HepG2 (cell line): ENCODE data around the gene GATA3. TPM values are rescaled to one million over a fixed set of nuclear protein-coding genes. Genes with fewer than 3 reads are reported as not detected.

Source experiments
- ATAC-seq: fragments of 200-7000 bp; cut with Tn5 transposase; 3 replicates; pipeline ENCODE4 v1.9.1; 2020; ENCODE audit warnings: mild to moderate bottlenecking, moderate library complexity
- BruUV-seq: library from RNA; stranded (reverse); fragments of 400-500 nt; replicated peaks from 2 replicates; lab custom pipeline; 2021; lab: Mats Ljungman, UMichigan
- CTCF ChIA-PET: fragments of 300-600 bp; formaldehyde crosslinking; extraction: SDS; loops from one replicate; lab custom pipeline; 2021; ENCODE audit warnings: low total read pairs, inconsistent platforms, low intra/inter-chr PET ratio; lab: Yijun Ruan, JAX
- POLR2A ChIA-PET: fragments of 350-600 bp; sonication (Branson Sonifier 250); formaldehyde crosslinking; loops from one replicate; lab custom pipeline; 2020; ENCODE audit warnings: antibody characterized with exemption, inconsistent platforms; lab: Yijun Ruan, JAX
- DNase-seq: peaks from one replicate; pipeline ENCODE4 v3.0.0-alpha.2; 2015; ENCODE audit warnings: low spot score
- FAIRE-seq: peaks from 3 replicates; lab custom pipeline; 2011; peaks lifted over from hg19 to GRCh38; lab: Jason Lieb, UNC
- H2AFZ ChIP-seq: one replicate; pipeline ENCODE4 v1.6.1; 2011; ENCODE audit warnings: low read length, inconsistent platforms
- H3K27ac ChIP-seq: fragments of 300-600 bp; 3 replicates; pipeline ENCODE4 v1.8.0; 2011; ENCODE audit warnings: mixed run types, mild to moderate bottlenecking, mixed read lengths, low read length, inconsistent platforms; ENCODE audit not compliant: insufficient read depth; ENCODE audit errors: extremely low read length
- H3K27me3 ChIP-seq, 2 experiments: fragments of 200-600 bp in 1 of 2; 2 replicates in 1 of 2; 3 replicates in 1 of 2; pipeline versions ENCODE4 v1.6.0 to v1.8.0; 2011; ENCODE audit warnings: low read length in 2 of 2, mild to moderate bottlenecking in 2 of 2, moderate library complexity in 2 of 2, inconsistent platforms in 1 of 2; ENCODE audit not compliant: insufficient read depth in 2 of 2, control insufficient read depth in 1 of 2
- H3K36me3 ChIP-seq, 2 experiments: fragments of 200-600 bp in 1 of 2; replicated peaks in 1 of 2; 2 replicates in 1 of 2; 3 replicates in 1 of 2; pipeline versions ENCODE4 v1.5.1 to v1.8.0; 2011; ENCODE audit warnings: low read length in 2 of 2, inconsistent platforms in 1 of 2; ENCODE audit not compliant: insufficient read depth in 2 of 2, control insufficient read depth in 1 of 2
- H3K4me1 ChIP-seq: 2 replicates; pipeline ENCODE4 v1.5.1; 2012; ENCODE audit warnings: low read length, inconsistent platforms; ENCODE audit not compliant: insufficient read depth
- H3K4me2 ChIP-seq: 2 replicates; pipeline ENCODE4 v1.6.0; 2011; ENCODE audit warnings: low read depth, low read length, inconsistent platforms
- H3K4me3 ChIP-seq, 3 experiments: fragments of 200-600 bp in 1 of 3; sonication (generic), shearing (Covaris generic) in 1 of 3; replicated peaks in 1 of 3; 2 replicates each; pipeline ENCODE4 v1.5.1; 2011 to 2016; ENCODE audit warnings: low read length in 3 of 3, inconsistent platforms in 2 of 3, low read depth in 2 of 3, mild to moderate bottlenecking in 2 of 3, control low read depth in 1 of 3, mixed read lengths in 1 of 3; ENCODE audit not compliant: insufficient read depth in 1 of 3
- H3K79me2 ChIP-seq: one replicate; pipeline ENCODE4 v1.6.1; 2011; ENCODE audit warnings: low read length, inconsistent platforms; ENCODE audit not compliant: insufficient read depth
- H3K9ac ChIP-seq: 2 replicates; pipeline ENCODE4 v1.6.0; 2011; ENCODE audit warnings: mild to moderate bottlenecking, low read depth, low read length, inconsistent platforms; ENCODE audit not compliant: insufficient read depth
- H3K9me3 ChIP-seq: 2 replicates; pipeline ENCODE4 v1.5.1; 2012; ENCODE audit warnings: mild to moderate bottlenecking, low read length
- H4K20me1 ChIP-seq: 2 replicates; pipeline ENCODE4 v1.6.0; 2011; ENCODE audit warnings: inconsistent platforms, mild to moderate bottlenecking, low read length, moderate library complexity; ENCODE audit not compliant: insufficient read depth
- CSRNP1 ChIP-seq: sonication (generic); formaldehyde crosslinking; IDR thresholded peaks from 2 replicates; pipeline ENCODE4 v1.8.1; 2023; ENCODE audit warnings: mild to moderate bottlenecking, missing genetic modification reagents
- GMEB1 ChIP-seq: sonication (generic); formaldehyde crosslinking; IDR thresholded peaks from 2 replicates; pipeline ENCODE4 v1.5.1; 2020; ENCODE audit warnings: missing genetic modification reagents, mild to moderate bottlenecking, borderline replicate concordance
- HOXA7 ChIP-seq: sonication (generic); formaldehyde crosslinking; IDR thresholded peaks from 2 replicates; pipeline ENCODE4 v1.8.1; 2022; ENCODE audit warnings: mild to moderate bottlenecking, missing genetic modification reagents, moderate library complexity
- KLF11 ChIP-seq: IDR thresholded peaks from 2 replicates; pipeline ENCODE4 v1.6.1; 2016; ENCODE audit warnings: missing compliant biosample characterization
- PAF1 ChIP-seq: IDR thresholded peaks from 2 replicates; pipeline ENCODE4 v1.6.1; 2016; ENCODE audit warnings: missing genetic modification reagents, missing compliant biosample characterization
- RAD51 ChIP-seq: fragments of 450-650 bp; IDR thresholded peaks from 2 replicates; pipeline ENCODE4 v1.6.1; 2016; ENCODE audit warnings: borderline replicate concordance
- SAP130 ChIP-seq: IDR thresholded peaks from 2 replicates; pipeline ENCODE4 v1.6.1; 2016; ENCODE audit warnings: low read depth
- SNAPC5 ChIP-seq: sonication (generic); formaldehyde crosslinking; IDR thresholded peaks from 2 replicates; pipeline ENCODE4 v1.8.1; 2023; ENCODE audit warnings: mild to moderate bottlenecking, missing genetic modification reagents, borderline replicate concordance
- TP53 ChIP-seq: sonication (generic); formaldehyde crosslinking; conservative IDR thresholded peaks from 2 replicates; pipeline ENCODE4 v1.4.0; 2020; ENCODE audit warnings: missing genetic modification reagents
- USF2 ChIP-seq, 2 experiments: sonication (generic) in 1 of 2; formaldehyde crosslinking in 1 of 2; IDR thresholded peaks; 2 replicates each; pipeline versions ENCODE4 v1.5.1 to v1.6.1; 2011 to 2020; ENCODE audit warnings: borderline replicate concordance in 1 of 2, low read depth in 1 of 2, low read length in 1 of 2, mild to moderate bottlenecking in 1 of 2, missing genetic modification reagents in 1 of 2, moderate library complexity in 1 of 2
- ZNF331 ChIP-seq: sonication (generic); formaldehyde crosslinking; IDR thresholded peaks from 2 replicates; pipeline ENCODE4 v1.4.0; 2020; ENCODE audit warnings: missing genetic modification reagents
- ZNF44 ChIP-seq: sonication (generic); formaldehyde crosslinking; IDR thresholded peaks from 2 replicates; pipeline ENCODE4 v1.5.1; 2020; ENCODE audit warnings: mild to moderate bottlenecking, missing genetic modification reagents
- ZNF746 ChIP-seq: sonication (generic); formaldehyde crosslinking; IDR thresholded peaks from 2 replicates; pipeline ENCODE4 v1.8.0; 2022; ENCODE audit warnings: mild to moderate bottlenecking, missing genetic modification reagents
- ZNF776 ChIP-seq: sonication (generic); formaldehyde crosslinking; IDR thresholded peaks from 2 replicates; pipeline ENCODE4 v1.4.0; 2020; ENCODE audit warnings: mild to moderate bottlenecking, missing genetic modification reagents
- WGBS: methylation state at CpG from one replicate; pipeline ENCODE4 v1.1.6; 2017; ENCODE audit warnings: low lambda C conversion rate; 5-methylcytosine and 5-hydroxymethylcytosine counted together
- in situ Hi-C: cut with HindIII; loops from 2 replicates; pipeline ENCODE4 v1.10.0; 2017; ENCODE audit warnings: low pct_unique_long_range_greater_than_20kb; ENCODE audit not compliant: extremely low pct_ligation_motif_present
- intact Hi-C: fragments of 100-400 bp; cut with micrococcal nuclease; formaldehyde crosslinking; loops from one replicate; pipeline ENCODE4 v1.10.0; 2022; ENCODE audit not compliant: unreplicated experiment
- polyA plus RNA-seq, 8 experiments: library from polyadenylated mRNA; depleted of rRNA in 3 of 8; stranded (reverse) in 7 of 8; unstranded in 1 of 8; fragments of >200 nt; fragmentation: Illumina TruSeq in 4 of 8; extraction: Trizol in 4 of 8; gene quantifications; 2 replicates each; pipeline versions ENCODE4 v1.2.1 to v1.2.3, GENCODE V29; 2011 to 2016; ENCODE audit warnings: low read depth in 4 of 8, missing spikeins in 1 of 8, mixed read lengths in 1 of 8; ENCODE audit not compliant: insufficient read depth in 1 of 8
- total RNA-seq, 5 experiments: library from RNA; depleted of rRNA; stranded (reverse); fragments of >200 nt; fragmentation: Illumina TruSeq; extraction: Trizol; gene quantifications; 2 replicates each; pipeline ENCODE4 v1.2.3, GENCODE V29; 2016; ENCODE audit warnings: low read depth in 1 of 5

GATA3 gene
- total and polyA plus RNA-seq, 2 of the 13 experiments (the other 11 are each of a cell fraction or from before 2014, with no cell fraction given) = not detected

- H3K4me1 ChIP-seq = peaks cover 14% of the 10 kb centered on the region
- no peaks in the 10 kb centered on the region for H3K9me3 ChIP-seq
- no peak for DNase-seq
- H3K4me2 ChIP-seq = no peak overlapping the region
- no peak overlapping the region for H3K27ac ChIP-seq
- H3K9ac ChIP-seq = no peak overlapping the region
- no peak overlapping the region for H2AFZ ChIP-seq
- intact Hi-C loops (no loop called here), in situ Hi-C loops (no loop called here)
- no peak for FAIRE-seq
- no TSS peak for BruUV-seq
- H3K27me3 ChIP-seq = peaks cover 0 to 12% of the 10 kb centered on the region in 2 experiments; a peak in 3 of 5 replicates
- no peaks in the 10 kb centered on the region for H4K20me1 ChIP-seq
- ATAC-seq = no peak
- ChIA-PET CTCF (no interaction called here), POLR2A (no interaction called here)
- WGBS = 10% methylated on average over 2 of the region's 2 CpGs
- H3K79me2 ChIP-seq = no peaks in the 10 kb centered on the region
- H3K4me3 ChIP-seq = no peak overlapping the region
- TF ChIP-seq ZNF44 (no peak), ZNF331 (CRISPR knock-in tag) (no peak), GMEB1 (no peak), SAP130 (no peak), ZNF746 (CRISPR knock-in tag) (no peak), RAD51 (peak; percentile 79), TP53 (CRISPR knock-in tag) (no peak), KLF11 (CRISPR knock-in tag) (no peak), ZNF776 (no peak), HOXA7 (no peak), PAF1 (no peak), USF2 (IDR thresholded peaks at IDR 0.05; ENCODE audit: low read depth, low read length) (peak; percentile 68), USF2 (CRISPR knock-in tag; IDR thresholded peaks at IDR 0.05; ENCODE audit: borderline replicate concordance) (no peak), SNAPC5 (CRISPR knock-in tag) (no peak), CSRNP1 (CRISPR knock-in tag) (no peak)
- H3K36me3 ChIP-seq = no peaks in the 10 kb centered on the region
Measured at GRCh38 chr10:8023851-8024250, 30.6 kb upstream of the GATA3 start.
